GM12878 (cell line): ENCODE results near the gene ZNF132. TPM values are rescaled to one million over a fixed set of nuclear protein-coding genes. Genes with fewer than 3 reads are reported as not detected.

ENCODE experiments used
- BMI1 ChIP-seq: fragments of 450-650 bp; IDR thresholded peaks from 2 replicates; pipeline ENCODE4 v1.6.1; 2016; ENCODE audit warnings: mild to moderate bottlenecking, moderate library complexity, borderline replicate concordance
- CBX3 ChIP-seq: fragments of 200-600 bp; sonication (generic); IDR thresholded peaks from 2 replicates; pipeline ENCODE4 v1.6.1; 2016; ENCODE audit warnings: low read depth, borderline replicate concordance
- CUX1 ChIP-seq: IDR thresholded peaks from 2 replicates; pipeline ENCODE4 v1.6.1; 2012; ENCODE audit warnings: improper control_type of control experiment, low read depth, low read length; ENCODE audit not compliant: insufficient replicate concordance
- EED ChIP-seq: sonication (generic); IDR thresholded peaks from 2 replicates; pipeline ENCODE4 v1.6.1; 2016; ENCODE audit warnings: antibody characterized with exemption, low read depth
- GABPA ChIP-seq: IDR thresholded peaks from 2 replicates; pipeline ENCODE4 v1.6.1; 2014; ENCODE audit warnings: antibody characterized with exemption, low read depth, mild to moderate bottlenecking, inconsistent platforms
- HCFC1 ChIP-seq: fragments of 150-350 bp; IDR thresholded peaks from 2 replicates; pipeline ENCODE4 v1.6.1; 2014; ENCODE audit warnings: low read length
- HDAC6 ChIP-seq: fragments of 200-600 bp; sonication (generic); IDR thresholded peaks from one replicate; pipeline ENCODE4 v1.8.0; 2017; ENCODE audit warnings: antibody characterized with exemption; ENCODE audit not compliant: unreplicated experiment
- KDM1A ChIP-seq: fragments of 200-600 bp; sonication (generic); IDR thresholded peaks from 2 replicates; pipeline ENCODE4 v1.6.1; 2016; ENCODE audit warnings: borderline replicate concordance
- NKRF ChIP-seq: fragments of 450-650 bp; conservative IDR thresholded peaks from 2 replicates; pipeline ENCODE4 v1.6.1; 2017; ENCODE audit warnings: mild to moderate bottlenecking, moderate library complexity
- RAD51 ChIP-seq: fragments of 450-650 bp; IDR thresholded peaks from 2 replicates; pipeline ENCODE4 v1.6.1; 2016; ENCODE audit warnings: moderate library complexity, mild to moderate bottlenecking, inconsistent platforms
- RBBP5 ChIP-seq: fragments of 200-600 bp; sonication (generic); conservative IDR thresholded peaks from 2 replicates; pipeline ENCODE4 v1.6.1; 2016
- USF1 ChIP-seq: IDR thresholded peaks from 2 replicates; pipeline ENCODE4 v1.6.1; 2011; ENCODE audit warnings: borderline replicate concordance, low read depth, mild to moderate bottlenecking, moderate library complexity, mixed read lengths, low read length; ENCODE audit not compliant: insufficient read depth; ENCODE audit errors: extremely low read length
- USF2 ChIP-seq: IDR thresholded peaks from 2 replicates; pipeline ENCODE4 v1.6.1; 2011; ENCODE audit warnings: low read depth, low read length, improper control_type of control experiment, borderline replicate concordance
- YBX1 ChIP-seq: fragments of 450-650 bp; IDR thresholded peaks from 2 replicates; pipeline ENCODE4 v1.6.1; 2016; ENCODE audit warnings: antibody characterized with exemption
- polyA plus RNA-seq, 11 experiments: library from polyadenylated mRNA; depleted of rRNA in 4 of 11; unstranded in 6 of 11; stranded (reverse) in 5 of 11; fragments of >200 nt; fragmentation: Nextera tagmentation in 4 of 11; fragmentation: Illumina TruSeq in 1 of 11; extraction: Ambion mirVana in 4 of 11; extraction: Trizol in 1 of 11; gene quantifications; 1 replicate in 1 of 11; 2 replicates in 10 of 11; pipeline versions ENCODE4 v1.2.1 to v1.2.3, GENCODE V29; 2011 to 2016; ENCODE audit warnings: inconsistent platforms in 2 of 11, missing spikeins in 2 of 11, low read depth in 1 of 11
- total RNA-seq, 4 experiments: library from RNA; depleted of rRNA in 3 of 4; stranded (reverse); fragments of >200 nt in 3 of 4; fragmentation: Illumina TruSeq in 1 of 4; extraction: Trizol in 1 of 4; gene quantifications; 2 replicates each; pipeline versions ENCODE4 v1.2.1 to v1.2.3, GENCODE V29; 2013 to 2021
- TF ChIP-seq, protein P1 (sequence below): IDR thresholded peaks from 2 replicates; pipeline ENCODE4 v1.6.1; 2011; ENCODE audit warnings: low read depth, mild to moderate bottlenecking, low read length, moderate library complexity, borderline replicate concordance; ENCODE audit errors: extremely low read depth
- TF ChIP-seq, protein P2 (sequence below): fragments of 450-650 bp; formaldehyde crosslinking; IDR thresholded peaks from 2 replicates; pipeline ENCODE4 v1.4.0; 2022; ENCODE audit warnings: mild to moderate bottlenecking, moderate library complexity

ZNF132 gene
- total and polyA plus RNA-seq, 10 of the 15 experiments (the other 5 are each of a cell fraction or from before 2014, with no cell fraction given): 0.56 to 4.0 (median 2.3) TPM

DNA sequence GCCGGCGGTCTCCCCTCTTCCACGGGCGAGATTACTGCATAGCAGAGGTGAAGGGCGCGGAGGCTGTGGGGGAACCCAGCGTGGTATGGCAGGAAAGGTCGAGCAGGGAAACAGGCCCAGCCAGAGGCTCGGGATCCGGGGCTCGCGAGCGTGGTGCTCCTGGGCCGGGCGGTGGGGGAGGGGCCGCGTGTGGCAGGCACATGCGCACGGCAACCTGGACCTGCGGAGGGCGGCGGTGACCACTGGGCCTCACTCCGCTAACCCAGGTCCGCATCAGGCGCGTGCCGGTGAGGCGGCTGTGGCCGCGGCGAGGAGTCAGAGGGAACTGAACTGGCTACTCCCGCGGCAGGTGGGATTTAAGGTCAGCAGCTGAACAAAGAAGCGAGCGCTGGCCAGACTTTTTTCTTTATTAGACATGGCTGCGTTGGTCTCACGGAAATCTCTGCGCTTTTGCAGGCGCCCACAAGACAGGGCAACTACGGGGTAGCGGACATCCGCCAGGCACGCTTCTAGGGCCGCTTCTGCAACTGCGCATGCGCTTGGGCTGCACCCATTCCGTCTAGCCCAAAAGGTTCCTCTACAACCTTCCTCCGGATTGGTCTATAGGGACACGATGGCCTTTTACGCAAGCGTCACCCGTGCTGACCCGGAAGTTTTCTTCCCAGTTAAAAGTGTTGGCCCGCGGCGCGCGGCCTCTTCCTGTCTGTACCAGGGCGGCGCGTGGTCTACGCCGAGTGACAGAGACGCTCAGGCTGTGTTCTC is 53.2 kb downstream of the ZNF132 start, which contains the start of gene RPS5 (continued):
- TF ChIP-seq NKRF: peak; percentile 63
- peak; percentile 15 for TF ChIP-seq USF1
- TF ChIP-seq CUX1: no peak
- no peak for TF ChIP-seq KDM1A
- TF ChIP-seq YBX1: no peak
- peak; percentile 56 for TF ChIP-seq RAD51
- TF ChIP-seq, protein P1, sequence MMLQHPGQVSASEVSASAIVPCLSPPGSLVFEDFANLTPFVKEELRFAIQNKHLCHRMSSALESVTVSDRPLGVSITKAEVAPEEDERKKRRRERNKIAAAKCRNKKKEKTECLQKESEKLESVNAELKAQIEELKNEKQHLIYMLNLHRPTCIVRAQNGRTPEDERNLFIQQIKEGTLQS: no peak
- no peak; the same call in 1 of the 2 replicates for TF ChIP-seq USF2
- TF ChIP-seq, protein P2, sequence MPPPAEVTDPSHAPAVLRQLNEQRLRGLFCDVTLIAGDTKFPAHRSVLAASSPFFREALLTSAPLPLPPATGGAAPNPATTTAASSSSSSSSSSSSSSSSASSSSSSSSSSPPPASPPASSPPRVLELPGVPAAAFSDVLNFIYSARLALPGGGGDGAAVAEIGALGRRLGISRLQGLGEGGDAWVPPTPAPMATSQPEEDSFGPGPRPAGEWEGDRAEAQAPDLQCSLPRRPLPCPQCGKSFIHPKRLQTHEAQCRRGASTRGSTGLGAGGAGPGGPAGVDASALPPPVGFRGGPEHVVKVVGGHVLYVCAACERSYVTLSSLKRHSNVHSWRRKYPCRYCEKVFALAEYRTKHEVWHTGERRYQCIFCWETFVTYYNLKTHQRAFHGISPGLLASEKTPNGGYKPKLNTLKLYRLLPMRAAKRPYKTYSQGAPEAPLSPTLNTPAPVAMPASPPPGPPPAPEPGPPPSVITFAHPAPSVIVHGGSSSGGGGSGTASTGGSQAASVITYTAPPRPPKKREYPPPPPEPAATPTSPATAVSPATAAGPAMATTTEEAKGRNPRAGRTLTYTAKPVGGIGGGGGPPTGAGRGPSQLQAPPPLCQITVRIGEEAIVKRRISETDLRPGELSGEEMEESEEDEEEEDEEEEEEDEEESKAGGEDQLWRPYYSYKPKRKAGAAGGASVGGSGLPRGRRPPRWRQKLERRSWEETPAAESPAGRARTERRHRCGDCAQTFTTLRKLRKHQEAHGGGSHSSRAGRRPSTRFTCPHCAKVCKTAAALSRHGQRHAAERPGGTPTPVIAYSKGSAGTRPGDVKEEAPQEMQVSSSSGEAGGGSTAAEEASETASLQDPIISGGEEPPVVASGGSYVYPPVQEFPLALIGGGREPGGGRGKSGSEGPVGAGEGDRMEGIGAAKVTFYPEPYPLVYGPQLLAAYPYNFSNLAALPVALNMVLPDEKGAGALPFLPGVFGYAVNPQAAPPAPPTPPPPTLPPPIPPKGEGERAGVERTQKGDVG (CRISPR knock-in tag): no peak
- peak; percentile 79 for TF ChIP-seq HCFC1
- no peak for TF ChIP-seq CBX3
- TF ChIP-seq HDAC6: peak; percentile 84
- TF ChIP-seq GABPA: peak; percentile 97
- no peak for TF ChIP-seq RBBP5
- TF ChIP-seq EED: no peak
- TF ChIP-seq BMI1: no peak
